Sciatic nerve (tissue), 2 donors: Measurements from ENCODE around the gene LGALS3. TPM values are rescaled to one million over a fixed set of nuclear protein-coding genes. Genes with fewer than 3 reads are reported as not detected.
"Not testable (repeated sequence)": the region's sequence is repeated elsewhere in the genome, so short reads cannot be mapped to it uniquely, and the experiment has no call there.

Experiments used
- ATAC-seq: fragments of 200-7000 bp; cut with Tn5 transposase; one replicate; pipeline ENCODE4 v1.9.1; 2020; ENCODE audit warnings: mild to moderate bottlenecking, moderate library complexity
- DNase-seq: peaks from one replicate; pipeline ENCODE4 v3.0.0-alpha.2; 2020; ENCODE audit warnings: low spot score
- intact Hi-C: fragments of 100-400 bp; cut with DNase I; formaldehyde crosslinking; loops from one replicate; pipeline ENCODE4 v1.14.2; 2022
- total RNA-seq: library from RNA; stranded (reverse); fragmentation: NEBNext Ultra II Directional; extraction: Animal tissue kit (Norgen Biotek cat#: 25700); gene quantifications from one replicate; pipeline ENCODE4 v1.2.1, GENCODE V29; 2021
- donor health status: DM: no; HTN: no; CAD: no.
- donor health status: DM: no; HTN: no; CAD: no.

LGALS3 gene
- total RNA-seq = 229 TPM

GRCh38 chr14:55129086-55129427 is at the start of gene LGALS3:
Gene LGALS3, plus strand, starts transcription at chr14:55129252. Its CDS starts 8,122 bp downstream, at chr14:55137374.
- DNase-seq = peak; percentile 84
- intact Hi-C loops = loop anchor here (5.0 kb wide), 1 partner anchor 37 kb away; no protein-coding TSS in a partner anchor

GRCh38 chr14:55079961-55080360 is 49.1 kb upstream of the LGALS3 start:
- not testable (repeated sequence) for DNase-seq, ATAC-seq
- intact Hi-C loops = loop anchor here (10.0 kb wide), 1 partner anchor 85 kb away; no protein-coding TSS in a partner anchor

More at GRCh38 chr14:55129086-55129427, at the start of gene LGALS3:
- ATAC-seq = peak; percentile 86

GRCh38 chr14:55084401-55085059 is 44.5 kb upstream of the LGALS3 start:
- DNase-seq = no peak
- intact Hi-C loops = loop anchor here (10.0 kb wide), 1 partner anchor 80 kb away; no protein-coding TSS in a partner anchor
- ATAC-seq = no peak

GRCh38 chr14:55085060-55085660 is 43.9 kb upstream of the LGALS3 start:
- DNase-seq = no peak
- intact Hi-C loops = loop anchor here (10.0 kb wide), 1 partner anchor 80 kb away; no protein-coding TSS in a partner anchor
- ATAC-seq = no peak

- intact Hi-C loops = loop anchor here (10.0 kb wide), 1 partner anchor 78 kb away; no protein-coding TSS in a partner anchor
- no peak for DNase-seq
- ATAC-seq = no peak
Measured at GRCh38 chr14:55086938-55087337, 42.1 kb upstream of the LGALS3 start.

GRCh38 chr14:55088356-55088755 is 40.7 kb upstream of the LGALS3 start:
- DNase-seq (no peak), ATAC-seq (no peak)
- intact Hi-C loops = loop anchor here (10.0 kb wide), 1 partner anchor 76 kb away; no protein-coding TSS in a partner anchor

- DNase-seq (no peak), ATAC-seq (no peak)
- intact Hi-C loops = loop anchor here (5.0 kb wide), 2 partner anchors 35 to 1915 kb away; partner anchors contain the start of gene LGALS3
Measured at GRCh38 chr14:55092341-55092740, 36.7 kb upstream of the LGALS3 start.

- intact Hi-C loops = loop anchor here (5.0 kb wide), 2 partner anchors 33 to 1917 kb away; partner anchors contain the start of gene LGALS3
- ATAC-seq (no peak), DNase-seq (no peak)
Measured at GRCh38 chr14:55094292-55095157, 34.5 kb upstream of the LGALS3 start.

- intact Hi-C loops = no loop called here
- ATAC-seq (no peak), DNase-seq (no peak)
Measured at GRCh38 chr14:55097881-55098560, 31.0 kb upstream of the LGALS3 start.

GRCh38 chr14:55098561-55098898 is 30.5 kb upstream of the LGALS3 start:
- intact Hi-C loops = no loop called here

GRCh38 chr14:55099756-55100155 is 29.3 kb upstream of the LGALS3 start:
- ATAC-seq (peak; percentile 9), DNase-seq (no peak)
- intact Hi-C loops = no loop called here

More at GRCh38 chr14:55098561-55098898, 30.5 kb upstream of the LGALS3 start:
- no peak for DNase-seq
- no peak for ATAC-seq

- ATAC-seq = no peak
- no peak for DNase-seq
- intact Hi-C loops = no loop called here
Measured at GRCh38 chr14:55101698-55102097, 27.4 kb upstream of the LGALS3 start.

GRCh38 chr14:55102141-55102621 is 26.9 kb upstream of the LGALS3 start:
- intact Hi-C loops = no loop called here
- peak; percentile 87 for ATAC-seq
- DNase-seq = peak; percentile 81

- intact Hi-C loops = no loop called here
- ATAC-seq = peak; percentile 87
- peak; percentile 85 for DNase-seq
Measured at GRCh38 chr14:55103005-55103640, 25.9 kb upstream of the LGALS3 start.

- intact Hi-C loops = no loop called here
- DNase-seq (peak; percentile 27), ATAC-seq (no peak)
Measured at GRCh38 chr14:55103971-55104954, 24.8 kb upstream of the LGALS3 start.

GRCh38 chr14:55105991-55106390 is 23.1 kb upstream of the LGALS3 start:
- DNase-seq = peak; percentile 21
- intact Hi-C loops = no loop called here
- ATAC-seq = no peak
